SK-N-MC (cell line): ENCODE measurements around the gene RPS2.

Experiments
- DNase-seq: peaks from one replicate; pipeline ENCODE4 v3.0.0-alpha.2; 2011; ENCODE audit warnings: low read depth, low spot score
- H3K27ac ChIP-seq: fragments of 200-600 bp; sonication (generic); 2 replicates; pipeline ENCODE4 v1.5.1; 2016; ENCODE audit warnings: mixed run types
- H3K36me3 ChIP-seq: fragments of 200-600 bp; sonication (generic); 2 replicates; pipeline ENCODE4 v1.6.1; 2017; ENCODE audit warnings: antibody characterized with exemption, low read length, mixed read lengths; ENCODE audit not compliant: insufficient read depth
- H3K4me3 ChIP-seq: fragments of 200-600 bp; sonication (generic); 2 replicates; pipeline ENCODE4 v1.5.1; 2016
- H3K9ac ChIP-seq: fragments of 200-600 bp; sonication (generic); 2 replicates; pipeline ENCODE4 v1.8.0; 2017; ENCODE audit warnings: mixed run types, mixed read lengths; ENCODE audit not compliant: insufficient read length
- H3K9me3 ChIP-seq: fragments of 200-600 bp; sonication (generic); 2 replicates; pipeline ENCODE4 v1.6.1; 2017; ENCODE audit warnings: low read depth, mild to moderate bottlenecking, antibody characterized with exemption, low read length, moderate library complexity, mixed read lengths
- EZH2 ChIP-seq: fragments of 200-600 bp; sonication (generic); IDR thresholded peaks from one replicate; pipeline ENCODE4 v1.6.1; 2017; ENCODE audit warnings: antibody characterized with exemption
- FOXP2 ChIP-seq: optimal IDR thresholded peaks from 2 replicates; pipeline ENCODE3; 2011; ENCODE audit warnings: mild to moderate bottlenecking, moderate library complexity; ENCODE audit not compliant: insufficient read depth; ENCODE audit errors: extremely low read length, control extremely low read depth
- POLR2AphosphoS5 ChIP-seq: IDR thresholded peaks from 2 replicates; pipeline ENCODE4 v1.6.1; 2012; ENCODE audit warnings: mild to moderate bottlenecking, low read depth, low read length, borderline replicate concordance

The RPS2 gene

DNA sequence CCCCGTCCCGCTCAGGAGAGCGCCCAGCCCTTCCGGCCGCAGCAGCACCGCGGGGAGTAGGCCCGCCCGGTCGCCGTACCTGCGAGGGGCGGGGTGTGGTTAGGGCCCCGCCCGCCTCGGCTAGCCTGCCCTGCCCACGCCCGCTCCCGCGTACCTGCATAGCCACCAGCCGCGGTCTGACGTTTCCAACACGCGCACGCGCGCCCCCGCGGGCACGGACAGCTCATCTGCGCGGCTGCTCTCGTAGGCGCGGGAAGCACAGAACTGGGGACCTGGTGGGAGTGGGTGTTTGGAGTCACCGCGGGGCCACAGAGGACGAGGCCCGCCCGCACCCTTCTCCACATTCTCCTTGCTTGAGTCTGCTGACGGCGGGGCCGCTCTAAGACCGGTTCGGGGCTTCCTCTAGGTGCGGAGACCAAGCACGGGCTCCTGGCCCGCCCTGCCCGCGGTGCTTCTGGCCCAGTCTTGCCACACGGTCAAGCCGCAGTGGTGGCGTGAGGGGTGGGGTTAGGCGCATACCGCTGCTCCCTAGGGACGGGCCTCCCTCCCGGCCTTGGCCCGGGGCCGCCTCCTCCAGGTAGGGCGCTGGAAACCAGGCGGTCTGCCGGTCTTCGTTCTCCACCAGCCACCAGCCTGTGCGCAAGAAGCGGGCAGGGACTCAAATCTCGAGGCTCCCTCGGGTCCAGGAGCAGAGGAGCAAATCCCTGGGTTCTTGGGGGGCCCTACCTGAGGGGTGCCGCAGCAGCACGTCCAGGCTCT lies 14.8 kb upstream of the RPS2 start:
- DNase-seq: no peak
- Histone ChIP-seq H3K9ac (no peak overlapping the region), H3K36me3 (peaks cover 34% of the 10 kb centered on the region; the same call in 1 of the 2 replicates), H3K9me3 (no peaks in the 10 kb centered on the region), H3K4me3 (no peak overlapping the region), H3K27ac (no peak overlapping the region)
- TF ChIP-seq FOXP2 (no peak), POLR2AphosphoS5 (no peak), EZH2 (no peak)

DNA sequence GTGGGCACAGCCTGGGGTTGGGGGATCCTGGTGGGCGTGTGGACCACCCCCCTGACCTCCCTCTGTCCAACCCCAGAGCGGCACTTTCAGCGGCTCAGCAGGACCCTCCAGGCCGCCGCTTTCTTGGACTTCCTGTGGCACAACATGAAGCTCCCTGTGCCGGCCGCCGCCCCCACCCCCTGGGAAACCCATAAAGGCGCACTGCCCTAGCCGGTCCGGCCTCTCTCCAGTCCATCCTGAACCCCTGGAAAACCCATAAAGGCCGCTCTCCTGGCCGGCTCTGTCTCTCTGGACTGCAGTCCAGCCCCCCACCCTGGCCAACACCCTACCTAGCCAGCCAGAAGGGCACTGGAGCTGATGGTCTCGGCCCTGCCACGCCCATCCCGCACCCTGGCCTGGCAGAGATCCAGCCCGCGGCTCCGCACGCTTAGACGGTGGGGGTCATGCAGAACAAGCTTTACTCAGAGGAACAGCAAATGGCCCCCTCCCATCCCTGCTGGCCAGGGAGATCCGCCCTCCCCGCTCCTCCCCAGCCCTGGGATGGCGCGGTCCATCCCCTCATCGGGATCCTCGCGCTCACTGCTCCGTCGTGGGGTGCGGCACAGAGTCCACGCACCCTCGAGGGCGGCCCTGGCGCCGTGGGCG lies 14.0 kb upstream of the RPS2 start:
- TF ChIP-seq FOXP2 (no peak), EZH2 (no peak)
- Histone ChIP-seq H3K27ac (no peak overlapping the region), H3K9me3 (no peaks in the 10 kb centered on the region), H3K36me3 (peaks cover 37% of the 10 kb centered on the region; the same call in 1 of the 2 replicates), H3K9ac (no peak overlapping the region), H3K4me3 (no peak overlapping the region)
- DNase-seq: no peak

GRCh38 chr16:1977875-1978268 lies 13.2 kb upstream of the RPS2 start:
- H3K9me3 ChIP-seq: no peaks in the 10 kb centered on the region
- peaks cover 37% of the 10 kb centered on the region; the same call in 1 of the 2 replicates for H3K36me3 ChIP-seq
- no peak overlapping the region for H3K4me3 ChIP-seq
- no peak for DNase-seq
- H3K9ac ChIP-seq: no peak overlapping the region
- TF ChIP-seq EZH2: no peak
- no peak for TF ChIP-seq FOXP2
- TF ChIP-seq POLR2AphosphoS5: no peak
- H3K27ac ChIP-seq: no peak overlapping the region

DNA sequence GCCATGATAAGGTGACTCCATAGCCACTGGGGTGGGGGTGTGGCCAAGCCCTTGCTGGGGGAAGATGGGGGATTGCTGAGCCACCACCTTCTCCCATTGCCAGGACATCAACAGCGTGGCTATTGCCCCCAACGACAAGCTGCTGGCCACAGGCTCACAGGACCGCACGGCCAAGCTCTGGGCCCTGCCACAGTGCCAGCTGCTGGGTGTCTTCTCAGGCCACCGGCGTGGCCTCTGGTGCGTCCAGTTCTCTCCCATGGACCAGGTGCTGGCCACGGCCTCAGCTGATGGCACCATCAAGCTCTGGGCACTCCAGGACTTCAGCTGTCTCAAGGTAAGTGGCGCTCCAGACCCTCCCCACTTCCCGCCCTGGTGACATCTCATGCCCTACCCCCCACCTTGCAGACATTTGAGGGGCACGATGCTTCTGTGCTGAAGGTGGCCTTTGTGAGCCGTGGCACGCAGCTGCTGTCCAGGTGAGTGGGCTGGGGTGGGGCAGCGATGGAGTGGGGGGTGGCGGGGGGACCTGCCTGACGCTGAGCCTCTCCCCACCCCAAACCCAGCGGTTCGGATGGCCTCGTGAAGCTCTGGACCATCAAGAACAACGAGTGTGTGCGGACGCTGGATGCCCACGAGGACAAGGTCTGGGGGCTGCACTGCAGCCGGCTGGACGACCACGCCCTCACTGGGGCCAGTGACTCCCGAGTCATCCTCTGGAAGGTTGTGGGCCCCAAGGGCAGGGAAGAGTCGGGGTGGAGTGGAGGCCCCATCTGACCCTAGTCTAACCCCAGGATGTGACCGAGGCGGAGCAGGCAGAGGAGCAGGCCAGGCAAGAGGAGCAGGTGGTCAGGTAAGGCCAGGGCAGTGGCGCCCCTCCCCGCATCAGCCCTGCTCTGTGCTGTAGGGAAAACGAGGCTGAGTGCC lies 12.6 kb upstream of the RPS2 start:
- H3K27ac ChIP-seq: no peak overlapping the region
- H3K36me3 ChIP-seq: peaks cover 37% of the 10 kb centered on the region; the same call in 1 of the 2 replicates
- H3K9me3 ChIP-seq: no peaks in the 10 kb centered on the region
- TF ChIP-seq FOXP2 (no peak), POLR2AphosphoS5 (no peak), EZH2 (no peak)
- no peak overlapping the region for H3K9ac ChIP-seq
- H3K4me3 ChIP-seq: no peak overlapping the region
- DNase-seq: no peak

DNA sequence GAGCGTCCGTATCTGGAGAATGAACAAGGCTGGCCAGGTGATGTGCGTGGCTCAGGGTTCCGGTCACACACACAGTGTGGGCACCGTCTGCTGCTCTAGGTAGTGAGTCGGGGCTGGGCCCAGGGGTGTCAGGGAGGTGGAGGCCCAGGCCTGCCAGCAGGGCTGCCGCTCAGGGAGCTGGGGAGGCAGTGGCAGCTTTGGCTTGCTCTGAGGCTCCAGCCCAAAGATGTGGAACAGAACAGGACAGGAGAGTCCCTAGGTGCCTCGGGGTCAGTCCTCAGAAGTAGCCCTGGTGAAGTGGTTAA lies 11.5 kb upstream of the RPS2 start:
- TF ChIP-seq FOXP2 (no peak), EZH2 (no peak), POLR2AphosphoS5 (no peak)
- H3K4me3 ChIP-seq: no peak overlapping the region
- H3K36me3 ChIP-seq: peaks cover 37% of the 10 kb centered on the region; the same call in 1 of the 2 replicates
- no peak for DNase-seq
- no peaks in the 10 kb centered on the region for H3K9me3 ChIP-seq
- H3K9ac ChIP-seq: no peak overlapping the region
- H3K27ac ChIP-seq: no peak overlapping the region

DNA sequence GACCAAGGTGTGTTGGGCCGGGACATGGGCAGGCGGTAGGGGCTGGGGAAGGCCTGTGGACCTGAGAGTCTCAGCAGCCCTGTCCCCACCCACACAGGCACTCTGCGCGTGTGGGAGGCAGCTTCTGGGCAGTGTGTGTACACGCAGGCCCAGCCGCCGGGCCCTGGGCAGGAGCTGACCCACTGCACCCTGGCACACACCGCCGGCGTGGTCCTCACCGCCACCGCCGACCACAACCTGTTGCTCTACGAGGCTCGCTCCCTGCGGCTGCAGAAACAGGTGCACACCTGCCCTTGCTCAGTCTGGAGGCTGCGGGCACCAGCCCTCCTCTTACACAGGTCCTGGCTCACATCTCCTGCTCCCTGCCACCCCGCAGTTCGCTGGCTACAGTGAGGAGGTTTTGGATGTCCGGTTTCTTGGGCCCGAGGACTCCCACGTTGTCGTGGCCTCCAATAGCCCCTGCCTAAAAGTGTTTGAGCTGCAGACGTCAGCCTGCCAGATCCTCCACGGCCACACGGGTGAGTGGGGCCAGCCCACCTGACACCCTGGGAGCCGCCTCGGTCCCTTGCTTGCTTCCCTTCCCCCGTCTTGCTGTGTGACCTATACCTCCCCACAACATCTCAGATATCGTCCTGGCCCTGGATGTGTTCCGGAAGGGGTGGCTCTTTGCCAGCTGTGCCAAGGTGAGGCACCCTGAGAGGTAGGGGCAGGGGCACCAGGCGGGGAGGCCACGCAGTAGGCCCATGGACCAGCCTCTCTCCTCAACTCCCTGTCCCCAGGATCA lies 11.0 kb upstream of the RPS2 start:
- Histone ChIP-seq H3K36me3 (peaks cover 37% of the 10 kb centered on the region; the same call in 1 of the 2 replicates), H3K4me3 (no peak overlapping the region), H3K9me3 (no peaks in the 10 kb centered on the region), H3K9ac (no peak overlapping the region), H3K27ac (no peak overlapping the region)
- no peak for TF ChIP-seq POLR2AphosphoS5
- no peak for TF ChIP-seq EZH2
- TF ChIP-seq FOXP2: no peak
- no peak for DNase-seq

DNA sequence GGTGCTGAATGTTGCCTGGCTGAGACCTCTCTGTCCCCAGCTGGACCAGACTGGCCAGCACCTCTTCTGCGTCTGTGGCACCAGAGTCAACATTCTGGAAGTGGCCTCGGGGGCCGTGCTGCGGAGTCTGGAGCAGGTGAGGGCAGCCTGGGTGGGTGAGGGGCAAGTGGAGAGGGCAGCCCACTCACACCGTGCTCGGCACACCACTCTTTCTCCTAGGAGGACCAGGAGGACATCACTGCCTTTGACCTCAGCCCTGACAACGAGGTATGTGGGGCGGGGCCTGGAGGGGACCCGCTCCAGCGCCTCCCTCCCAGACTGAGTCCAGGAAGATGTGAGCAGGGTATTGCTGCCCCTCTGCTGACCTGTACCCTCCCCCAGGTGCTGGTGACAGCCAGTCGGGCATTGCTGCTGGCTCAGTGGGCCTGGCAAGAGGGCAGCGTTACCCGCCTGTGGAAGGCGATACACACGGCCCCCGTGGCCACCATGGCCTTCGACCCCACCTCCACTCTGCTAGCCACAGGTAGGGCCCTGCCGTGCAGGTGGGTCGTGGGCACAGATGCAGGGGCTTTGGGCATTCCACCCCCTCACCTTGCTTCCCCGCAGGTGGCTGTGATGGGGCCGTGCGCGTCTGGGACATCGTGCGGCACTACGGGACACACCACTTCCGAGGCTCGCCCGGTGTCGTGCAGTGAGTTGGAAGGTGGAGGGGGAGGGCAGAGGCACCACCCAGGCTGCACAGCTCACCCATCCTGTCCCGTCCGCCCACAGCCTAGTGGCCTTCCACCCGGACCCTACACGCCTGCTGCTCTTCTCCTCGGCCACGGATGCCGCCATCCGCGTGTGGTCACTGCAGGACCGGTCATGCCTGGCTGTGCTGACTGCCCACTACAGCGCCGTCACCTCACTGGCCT lies 9.8 kb upstream of the RPS2 start:
- Histone ChIP-seq H3K36me3 (peaks cover 37% of the 10 kb centered on the region; the same call in 1 of the 2 replicates), H3K9ac (no peak overlapping the region), H3K9me3 (no peaks in the 10 kb centered on the region), H3K4me3 (no peak overlapping the region), H3K27ac (no peak overlapping the region)
- no peak for TF ChIP-seq EZH2
- no peak for TF ChIP-seq POLR2AphosphoS5
- no peak for TF ChIP-seq FOXP2
- DNase-seq: no peak
